ENCODE measurements around the gene PSENEN.

DNA sequence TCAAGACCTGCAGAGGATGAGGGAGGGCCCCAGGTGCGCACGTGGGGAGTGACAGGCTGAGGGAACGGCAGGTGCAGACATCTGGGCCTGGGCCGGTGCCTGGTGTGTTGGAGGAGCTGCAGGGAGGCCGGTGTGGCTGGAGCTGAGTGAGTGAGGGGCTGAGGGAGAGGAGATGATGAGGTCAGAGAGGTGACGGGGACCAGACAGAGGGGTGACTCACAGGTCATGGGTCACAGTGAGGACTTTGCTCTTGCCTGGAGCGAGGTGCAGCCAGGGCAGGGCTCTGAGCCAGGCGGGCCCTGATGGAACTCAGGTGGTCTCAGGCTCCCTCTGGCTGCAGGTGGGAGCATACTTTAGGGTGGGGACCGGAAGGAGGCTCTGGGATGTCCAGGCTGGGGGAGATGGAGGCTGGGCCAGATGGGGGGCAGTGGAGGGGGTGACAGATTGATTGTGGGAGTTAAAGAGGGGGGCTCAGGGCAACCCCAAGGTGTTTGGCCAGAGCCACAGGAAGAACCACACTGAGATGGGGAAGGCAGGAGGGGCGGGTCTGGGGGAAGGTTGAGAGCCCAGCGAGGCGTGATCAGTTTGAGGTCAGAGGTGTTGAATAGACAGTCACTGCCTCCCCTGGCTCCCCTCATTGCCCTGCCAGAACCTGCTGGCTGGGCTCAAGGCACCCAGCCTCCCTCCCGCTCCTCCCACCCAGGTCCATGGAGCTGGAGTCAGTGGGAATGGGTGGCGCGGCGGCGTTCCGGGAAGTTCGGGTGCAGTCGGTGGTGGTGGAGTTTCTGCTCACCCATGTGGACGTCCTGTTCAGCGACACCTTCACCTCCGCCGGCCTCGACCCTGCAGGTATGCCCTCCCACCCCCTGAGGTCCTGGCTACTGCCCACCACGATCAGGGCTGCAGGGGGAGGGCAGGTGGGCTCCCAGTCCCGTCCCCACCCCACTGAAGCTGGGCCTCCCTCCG is 38.3 kb downstream of the PSENEN start:
- TF ChIP-seq, protein P1, sequence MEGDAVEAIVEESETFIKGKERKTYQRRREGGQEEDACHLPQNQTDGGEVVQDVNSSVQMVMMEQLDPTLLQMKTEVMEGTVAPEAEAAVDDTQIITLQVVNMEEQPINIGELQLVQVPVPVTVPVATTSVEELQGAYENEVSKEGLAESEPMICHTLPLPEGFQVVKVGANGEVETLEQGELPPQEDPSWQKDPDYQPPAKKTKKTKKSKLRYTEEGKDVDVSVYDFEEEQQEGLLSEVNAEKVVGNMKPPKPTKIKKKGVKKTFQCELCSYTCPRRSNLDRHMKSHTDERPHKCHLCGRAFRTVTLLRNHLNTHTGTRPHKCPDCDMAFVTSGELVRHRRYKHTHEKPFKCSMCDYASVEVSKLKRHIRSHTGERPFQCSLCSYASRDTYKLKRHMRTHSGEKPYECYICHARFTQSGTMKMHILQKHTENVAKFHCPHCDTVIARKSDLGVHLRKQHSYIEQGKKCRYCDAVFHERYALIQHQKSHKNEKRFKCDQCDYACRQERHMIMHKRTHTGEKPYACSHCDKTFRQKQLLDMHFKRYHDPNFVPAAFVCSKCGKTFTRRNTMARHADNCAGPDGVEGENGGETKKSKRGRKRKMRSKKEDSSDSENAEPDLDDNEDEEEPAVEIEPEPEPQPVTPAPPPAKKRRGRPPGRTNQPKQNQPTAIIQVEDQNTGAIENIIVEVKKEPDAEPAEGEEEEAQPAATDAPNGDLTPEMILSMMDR (IDR thresholded peaks at IDR 0.05): no peak
- no peak for TF ChIP-seq POLR2A (IDR thresholded peaks at IDR 0.05)
